Ectodermal cell (in vitro differentiated cells): ENCODE measurements around the gene ACOT13.
"Not testable (repeated sequence)": the region's sequence is repeated elsewhere in the genome, so short reads cannot be mapped to it uniquely, and the experiment has no call there.

ENCODE experiments used
- H3K27ac ChIP-seq: 2 replicates; pipeline ENCODE4 v1.7.0; 2013; ENCODE audit warnings: mild to moderate bottlenecking, low read depth, low read length; ENCODE audit not compliant: insufficient read depth, poor library complexity, severe bottlenecking
- H3K27me3 ChIP-seq: 2 replicates; pipeline ENCODE4 v1.7.0; 2013; ENCODE audit warnings: mild to moderate bottlenecking, low read length; ENCODE audit not compliant: insufficient read depth, control insufficient read depth, poor library complexity, severe bottlenecking
- H3K36me3 ChIP-seq: one replicate; pipeline ENCODE4 v1.7.0; 2013; ENCODE audit warnings: low read length; ENCODE audit not compliant: control insufficient read depth, insufficient read depth
- H3K4me1 ChIP-seq: one replicate; pipeline ENCODE4 v1.7.0; 2013; ENCODE audit warnings: low read length; ENCODE audit not compliant: control insufficient read depth, insufficient read depth
- H3K4me3 ChIP-seq: 2 replicates; pipeline ENCODE4 v1.7.0; 2013; ENCODE audit warnings: low read depth, low read length, control low read depth; ENCODE audit not compliant: insufficient read depth
- H3K9me3 ChIP-seq: 2 replicates; pipeline ENCODE4 v1.7.0; 2013; ENCODE audit warnings: mild to moderate bottlenecking, low read length, moderate library complexity; ENCODE audit not compliant: control insufficient read depth
- WGBS, 2 experiments: methylation state at CpG; one replicate each; pipeline ENCODE4 v1.1.7; 2013; ENCODE audit warnings: missing lambda C conversion rate in 2 of 2; 5-methylcytosine and 5-hydroxymethylcytosine counted together

Gene ACOT13

DNA sequence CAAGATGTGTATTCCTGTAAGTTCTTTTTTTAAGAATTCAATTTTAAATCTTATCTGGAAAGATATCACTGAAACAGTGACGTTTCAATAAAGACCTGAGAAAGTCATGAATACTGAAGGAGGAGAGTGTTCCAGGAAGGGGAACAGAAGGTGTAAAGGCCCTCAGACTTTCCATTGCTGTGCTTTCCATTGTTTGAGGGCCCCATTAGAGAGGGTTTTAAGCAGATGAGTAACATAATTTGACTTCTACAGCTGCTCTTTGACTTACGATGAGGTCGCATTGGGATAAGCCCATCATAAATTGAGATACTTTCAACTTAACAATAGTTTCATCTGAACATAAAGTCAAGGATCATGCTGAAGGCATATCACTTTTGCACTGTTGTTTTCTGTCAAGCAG, 24.7 kb downstream of the ACOT13 start:
- Histone ChIP-seq H3K36me3 (no peaks in the 10 kb centered on the region), H3K27ac (no peak overlapping the region), H3K9me3 (no peaks in the 10 kb centered on the region), H3K4me1 (no peaks in the 10 kb centered on the region), H3K27me3 (no peaks in the 10 kb centered on the region), H3K4me3 (no peak overlapping the region)
- WGBS, 2 experiments: 89 to 92% methylated on average over 3 of the region's 3 CpGs

DNA sequence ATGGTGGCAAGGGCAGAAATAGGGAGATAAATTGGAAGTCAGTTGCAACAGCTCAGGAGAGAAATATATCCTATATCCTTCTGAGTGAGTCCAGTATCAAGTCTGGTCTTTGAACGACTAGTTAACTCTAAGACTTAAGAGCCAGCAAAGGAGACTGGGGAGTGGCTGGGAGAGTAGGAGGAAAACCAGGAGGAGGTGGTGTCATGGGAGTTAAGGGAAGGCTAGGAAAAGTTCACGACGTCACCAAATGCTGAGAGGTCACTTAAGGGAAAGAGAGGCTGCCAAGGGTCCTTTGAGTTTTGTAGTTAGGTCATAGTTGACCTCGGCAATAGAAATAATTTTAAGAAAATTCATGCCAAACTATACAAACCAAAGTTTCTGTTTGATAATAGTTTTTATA, 25.1 kb downstream of the ACOT13 start:
- H3K27me3 ChIP-seq: no peaks in the 10 kb centered on the region
- no peaks in the 10 kb centered on the region for H3K9me3 ChIP-seq
- H3K4me3 ChIP-seq: no peak overlapping the region
- H3K4me1 ChIP-seq: no peaks in the 10 kb centered on the region
- WGBS, 2 experiments: 89 to 92% methylated on average over 3 of the region's 4 CpGs
- no peak overlapping the region for H3K27ac ChIP-seq
- no peaks in the 10 kb centered on the region for H3K36me3 ChIP-seq

DNA sequence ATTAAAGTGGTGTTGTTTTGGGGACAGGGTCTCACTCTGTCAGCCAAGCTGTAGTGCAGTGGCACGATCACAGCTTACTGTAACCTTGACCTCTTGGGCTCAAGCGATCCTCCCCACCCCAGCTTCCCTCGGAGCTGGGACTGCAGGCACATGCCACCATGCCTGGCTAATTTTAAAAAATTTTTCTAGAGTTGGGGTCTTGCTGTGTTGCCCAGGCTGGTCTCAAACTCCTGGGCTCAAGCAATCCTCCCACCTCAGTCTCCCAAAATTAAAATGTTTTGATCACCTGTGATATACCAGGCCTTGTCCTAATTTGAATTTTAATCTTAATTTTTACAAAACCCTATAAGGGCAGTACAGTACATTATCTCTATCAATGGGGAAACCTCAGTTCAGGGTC, 25.5 kb downstream of the ACOT13 start:
- H3K4me1 ChIP-seq: no peaks in the 10 kb centered on the region
- H3K9me3 ChIP-seq: no peaks in the 10 kb centered on the region
- no peak overlapping the region for H3K4me3 ChIP-seq
- WGBS, 2 experiments: 85 to 89% methylated on average over 3 of the region's 3 CpGs
- no peaks in the 10 kb centered on the region for H3K27me3 ChIP-seq
- no peaks in the 10 kb centered on the region for H3K36me3 ChIP-seq
- no peak overlapping the region for H3K27ac ChIP-seq

DNA sequence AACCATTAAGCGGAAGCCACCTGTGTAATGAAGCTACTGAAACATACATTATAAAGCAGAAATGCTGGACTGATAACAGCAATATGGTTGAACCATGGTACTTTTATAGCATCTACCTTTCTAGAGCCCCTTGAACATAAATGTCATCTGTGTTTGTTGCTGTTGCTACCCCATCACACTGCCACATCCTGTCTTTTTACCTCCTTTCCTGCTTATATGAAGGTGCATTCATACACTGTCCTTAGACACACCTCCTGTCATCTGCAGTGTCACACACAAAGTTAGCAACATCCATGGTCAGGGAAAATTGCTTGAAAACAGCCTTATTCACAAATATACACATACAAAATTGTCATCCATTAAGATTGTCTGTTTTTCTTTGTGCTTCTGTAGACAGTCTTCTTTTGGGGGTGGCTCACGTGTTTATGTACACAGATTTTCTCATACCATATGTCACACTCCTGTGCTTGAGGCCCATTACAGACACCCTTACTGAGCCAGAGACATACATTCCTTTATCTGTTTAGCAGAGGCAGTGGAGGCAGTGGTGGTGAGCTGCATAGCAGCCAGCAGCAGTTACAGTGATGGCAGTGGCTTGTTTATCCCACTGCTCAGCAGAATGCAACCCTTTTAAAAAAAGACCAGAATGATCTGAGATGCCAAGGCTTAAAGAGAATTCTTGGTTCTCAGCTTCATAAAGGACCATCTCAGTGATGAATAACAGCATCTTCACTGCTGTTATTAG, 26.1 kb downstream of the ACOT13 start:
- no peaks in the 10 kb centered on the region for H3K27me3 ChIP-seq
- H3K9me3 ChIP-seq: no peaks in the 10 kb centered on the region
- H3K36me3 ChIP-seq: no peaks in the 10 kb centered on the region
- 92 to 93% methylated on average over 2 of the region's 2 CpGs for whole genome bisulfite sequencing, 2 experiments
- H3K4me3 ChIP-seq: no peak overlapping the region
- no peaks in the 10 kb centered on the region for H3K4me1 ChIP-seq
- no peak overlapping the region for H3K27ac ChIP-seq

DNA sequence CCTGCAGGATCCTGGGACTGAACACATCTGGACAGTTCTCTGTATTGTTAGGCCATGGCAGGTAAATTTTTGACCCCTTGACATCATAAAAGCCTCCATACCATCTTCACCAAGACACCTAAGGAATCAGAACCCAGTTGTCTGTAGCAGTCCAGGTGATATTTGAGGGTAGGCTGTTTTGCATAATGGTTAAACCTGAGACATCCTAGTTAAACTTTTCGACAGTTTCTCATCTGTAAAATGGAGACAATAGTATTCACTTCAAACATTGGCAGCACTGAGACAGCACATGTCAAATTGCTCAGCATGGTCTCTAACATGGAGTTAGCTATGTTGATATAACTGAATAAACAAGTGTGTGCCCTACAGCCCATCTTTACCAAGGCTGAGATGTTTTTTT, 27.3 kb downstream of the ACOT13 start:
- WGBS, 2 experiments: 90 to 100% methylated on average over 1 of the region's 1 CpG
- H3K4me1 ChIP-seq: no peaks in the 10 kb centered on the region
- no peaks in the 10 kb centered on the region for H3K36me3 ChIP-seq
- H3K27me3 ChIP-seq: no peaks in the 10 kb centered on the region
- H3K27ac ChIP-seq: no peak overlapping the region
- no peaks in the 10 kb centered on the region for H3K9me3 ChIP-seq
- no peak overlapping the region for H3K4me3 ChIP-seq

DNA sequence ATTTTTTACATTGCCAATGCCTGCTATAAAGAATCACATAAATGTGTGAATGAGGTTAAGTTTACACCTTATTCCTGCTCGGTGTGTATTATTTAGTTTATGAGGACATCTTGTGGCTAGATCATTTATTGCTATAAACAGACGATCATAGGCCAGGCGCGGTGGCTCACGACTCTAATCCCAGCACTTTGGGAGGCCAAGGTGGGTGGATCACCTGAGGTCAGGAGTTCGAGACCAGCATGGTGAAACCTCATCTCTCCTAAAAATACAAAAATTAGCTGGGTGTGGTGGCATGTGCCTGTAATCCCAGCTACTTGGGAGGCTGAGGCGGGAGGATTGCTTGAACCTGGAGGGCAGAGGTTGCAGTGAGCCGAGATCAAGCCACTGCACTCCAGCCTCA, 28.8 kb downstream of the ACOT13 start:
- H3K4me1 ChIP-seq, H3K27ac ChIP-seq, H3K4me3 ChIP-seq, H3K9me3 ChIP-seq, H3K36me3 ChIP-seq, H3K27me3 ChIP-seq: not testable (repeated sequence)
- WGBS, 2 experiments: 68 to 72% methylated on average over 8 of the region's 8 CpGs

DNA sequence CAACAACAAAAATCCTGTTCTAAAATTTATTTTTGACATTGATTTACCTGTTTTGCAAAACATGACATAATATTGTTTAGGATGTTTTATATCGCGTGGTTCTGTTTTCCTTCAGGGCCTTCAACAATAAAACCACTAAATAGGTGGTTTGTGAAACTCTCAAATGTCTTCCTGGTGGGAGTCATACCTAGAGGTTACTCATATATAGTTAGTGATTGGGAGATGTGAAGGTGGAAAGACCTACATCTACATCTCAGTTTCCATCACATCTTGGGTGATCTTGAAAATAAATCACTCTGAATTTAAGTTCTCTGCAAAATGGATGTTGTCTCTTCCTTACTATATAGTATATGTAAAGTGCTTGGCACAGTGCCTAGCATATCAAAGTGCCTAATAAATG, 29.2 kb downstream of the ACOT13 start:
- H3K4me3 ChIP-seq: no peak overlapping the region
- H3K4me1 ChIP-seq: no peaks in the 10 kb centered on the region
- 100% methylated on average over 2 of the region's 2 CpGs for WGBS, 2 experiments
- H3K36me3 ChIP-seq: no peaks in the 10 kb centered on the region
- H3K27me3 ChIP-seq: no peaks in the 10 kb centered on the region
- H3K9me3 ChIP-seq: no peaks in the 10 kb centered on the region
- no peak overlapping the region for H3K27ac ChIP-seq

DNA sequence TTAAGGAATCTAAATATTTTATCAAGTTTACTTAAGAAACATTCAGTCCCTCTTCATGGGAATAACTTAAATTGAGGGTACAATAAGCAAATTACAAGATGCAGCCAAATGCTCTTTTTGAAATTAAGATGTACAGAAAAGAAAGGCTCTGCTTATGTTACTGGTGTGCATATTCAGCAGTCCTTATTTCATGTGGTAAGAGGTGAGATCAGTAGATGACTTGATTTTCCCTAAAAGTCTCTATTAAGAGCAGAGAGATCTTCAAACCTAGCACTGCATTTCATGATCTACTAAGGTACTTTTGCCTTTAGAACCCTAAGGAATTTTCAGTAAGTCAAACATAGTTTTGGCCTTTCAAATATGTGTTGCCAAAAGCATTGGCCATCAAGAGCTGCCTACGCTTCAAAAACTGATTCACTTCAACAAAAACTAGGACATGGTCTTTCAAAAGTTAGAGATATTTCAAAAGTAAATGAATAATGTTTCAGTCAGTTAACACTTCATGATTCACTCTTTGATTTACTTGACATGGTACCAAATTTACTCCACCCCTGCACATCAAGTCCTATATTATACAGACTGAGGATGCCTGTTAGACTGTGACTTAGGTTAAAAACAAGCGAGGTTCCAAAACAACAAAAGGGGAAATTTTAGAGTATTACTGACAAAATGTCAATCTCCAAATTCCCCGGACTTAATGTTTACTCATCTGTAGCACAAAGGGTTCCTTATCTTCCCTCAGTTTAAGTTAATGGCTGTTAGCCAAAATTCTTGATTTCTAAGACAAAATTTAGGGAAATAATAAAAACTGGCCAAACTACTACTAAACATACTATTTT, 32.9 kb downstream of the ACOT13 start:
- Histone ChIP-seq H3K27ac (no peak overlapping the region), H3K27me3 (no peaks in the 10 kb centered on the region), H3K4me3 (no peak overlapping the region), H3K36me3 (no peaks in the 10 kb centered on the region), H3K4me1 (no peaks in the 10 kb centered on the region), H3K9me3 (no peaks in the 10 kb centered on the region)
- WGBS, 2 experiments: 92 to 100% methylated on average over 3 of the region's 3 CpGs

DNA sequence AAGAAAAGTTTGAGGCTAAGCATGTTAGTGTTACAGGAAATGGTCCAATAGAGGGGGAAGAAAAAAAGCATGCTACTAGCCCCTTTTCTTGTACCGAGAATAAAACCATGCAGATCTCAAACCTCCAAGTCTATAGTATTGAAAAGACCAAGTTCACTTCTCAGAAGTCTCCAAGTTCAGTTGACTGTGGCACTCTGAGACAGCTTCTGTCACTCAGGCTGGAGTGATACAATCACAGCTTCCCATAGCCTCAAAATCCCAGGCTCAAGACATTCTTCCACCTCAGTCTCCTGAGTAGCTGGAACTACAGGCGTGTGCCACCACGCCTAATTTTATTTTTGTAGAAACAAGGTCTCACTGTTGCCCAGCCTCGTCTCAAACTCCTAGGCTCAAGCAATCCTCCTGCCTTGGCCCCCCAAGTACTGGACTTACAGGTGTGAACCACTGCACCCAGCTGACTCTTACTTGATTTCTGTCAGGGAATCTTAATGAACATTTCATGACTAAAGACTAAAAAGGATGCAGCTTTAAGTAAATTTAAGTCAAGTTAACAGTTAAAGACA, 35.9 kb downstream of the ACOT13 start:
- no peaks in the 10 kb centered on the region for H3K27me3 ChIP-seq
- H3K9me3 ChIP-seq: no peaks in the 10 kb centered on the region
- no peak overlapping the region for H3K4me3 ChIP-seq
- H3K36me3 ChIP-seq: peaks cover 24% of the 10 kb centered on the region
- no peaks in the 10 kb centered on the region for H3K4me1 ChIP-seq
- 92 to 94% methylated on average over 4 of the region's 4 CpGs for WGBS, 2 experiments
- no peak overlapping the region for H3K27ac ChIP-seq

DNA sequence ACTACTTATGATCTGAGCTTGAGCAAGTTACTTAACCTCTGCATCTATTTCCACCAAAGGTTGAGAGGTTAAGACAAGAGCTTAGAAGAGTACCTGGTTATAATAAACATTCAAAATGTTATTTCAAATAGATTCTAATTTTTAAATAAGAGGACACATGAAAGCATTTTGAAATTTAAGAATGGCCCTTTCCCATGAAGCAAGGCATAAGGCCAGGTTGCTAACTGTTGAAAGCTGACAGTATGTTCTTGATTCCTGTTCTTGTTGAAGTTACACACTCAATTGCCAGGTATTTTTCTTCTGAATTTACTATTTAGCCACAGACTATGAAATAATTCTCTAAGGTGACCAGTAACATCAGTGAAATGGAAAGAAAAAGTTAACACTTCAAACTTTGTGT, 37.6 kb downstream of the ACOT13 start:
- H3K4me1 ChIP-seq: no peaks in the 10 kb centered on the region
- no peak overlapping the region for H3K27ac ChIP-seq
- no peaks in the 10 kb centered on the region for H3K9me3 ChIP-seq
- peaks cover 40% of the 10 kb centered on the region for H3K36me3 ChIP-seq
- no peaks in the 10 kb centered on the region for H3K27me3 ChIP-seq
- H3K4me3 ChIP-seq: no peak overlapping the region
